Stimulated activated memory B cell treated with anti-CD40 and anti-IgM and Interleukin-4, amounts not matched to agents 10 μg/mL and 1 μg/mL and 100 μg/mL, for 72 hours (primary cell): ENCODE results near the gene TIMMDC1.

Source experiments
- ATAC-seq: fragments of 150-1000 bp; cut with Tn5 transposase; 2 replicates; pipeline ENCODE4 v1.10.0; 2021
- H3K27ac Mint-ChIP-seq: one replicate; pipeline ENCODE4 v1.8.0; 2022; ENCODE audit warnings: mild to moderate bottlenecking, mixed read lengths
- H3K27me3 Mint-ChIP-seq: one replicate; pipeline ENCODE4 v1.8.0; 2022; ENCODE audit warnings: mixed read lengths
- H3K36me3 Mint-ChIP-seq: one replicate; pipeline ENCODE4 v1.8.0; 2022; ENCODE audit warnings: mixed read lengths
- H3K4me1 Mint-ChIP-seq: one replicate; pipeline ENCODE4 v1.8.0; 2022; ENCODE audit warnings: mixed read lengths
- H3K4me3 Mint-ChIP-seq: one replicate; pipeline ENCODE4 v1.8.0; 2022; ENCODE audit warnings: mild to moderate bottlenecking, moderate library complexity, mixed read lengths
- H3K9me3 Mint-ChIP-seq: one replicate; pipeline ENCODE4 v1.8.0; 2022; ENCODE audit warnings: mixed read lengths

TIMMDC1 gene

GRCh38 chr3:119494597-119494996, 3.8 kb upstream of the TIMMDC1 start:
- Mint-ChIP-seq H3K27me3 (no peaks in the 10 kb centered on the region), H3K27ac (no peak overlapping the region), H3K9me3 (no peaks in the 10 kb centered on the region), H3K36me3 (peaks cover 29% of the 10 kb centered on the region), H3K4me1 (peaks cover 21% of the 10 kb centered on the region), H3K4me3 (no peak overlapping the region)
- ATAC-seq, result no peak

GRCh38 chr3:119497820-119498185, 544 bp upstream of the TIMMDC1 start:
- peaks cover 31% of the 10 kb centered on the region for H3K4me1 Mint-ChIP-seq

GRCh38 chr3:119500265-119500664, 1.9 kb downstream of the TIMMDC1 start:
- Mint-ChIP-seq H3K27me3 (no peaks in the 10 kb centered on the region), H3K27ac (no peak overlapping the region)

More at GRCh38 chr3:119497820-119498185, 544 bp upstream of the TIMMDC1 start:
- ATAC-seq, result no peak
- H3K27me3 Mint-ChIP-seq, result no peaks in the 10 kb centered on the region
- peak overlapping the region; percentile 98 for H3K27ac Mint-ChIP-seq
- no peaks in the 10 kb centered on the region for H3K9me3 Mint-ChIP-seq
- peak overlapping the region; percentile 99 for H3K4me3 Mint-ChIP-seq
- peaks cover 9% of the 10 kb centered on the region for H3K36me3 Mint-ChIP-seq

GRCh38 chr3:119500901-119501300, 2.6 kb downstream of the TIMMDC1 start:
- Mint-ChIP-seq H3K4me1 (peaks cover 31% of the 10 kb centered on the region), H3K9me3 (no peaks in the 10 kb centered on the region), H3K27ac (no peak overlapping the region), H3K27me3 (no peaks in the 10 kb centered on the region), H3K36me3 (peaks cover 23% of the 10 kb centered on the region), H3K4me3 (no peak overlapping the region)
- no peak for ATAC-seq

More at GRCh38 chr3:119500265-119500664, 1.9 kb downstream of the TIMMDC1 start:
- H3K9me3 Mint-ChIP-seq, result no peaks in the 10 kb centered on the region
- ATAC-seq, result no peak
- H3K36me3 Mint-ChIP-seq, result peaks cover 19% of the 10 kb centered on the region
- peaks cover 31% of the 10 kb centered on the region for H3K4me1 Mint-ChIP-seq
- H3K4me3 Mint-ChIP-seq, result peak overlapping the region; percentile 38

GRCh38 chr3:119506631-119507030, 8.3 kb downstream of the TIMMDC1 start:
- no peaks in the 10 kb centered on the region for H3K9me3 Mint-ChIP-seq
- no peak for ATAC-seq
- H3K36me3 Mint-ChIP-seq, result peaks cover 52% of the 10 kb centered on the region
- no peaks in the 10 kb centered on the region for H3K27me3 Mint-ChIP-seq
- peaks cover 22% of the 10 kb centered on the region for H3K4me1 Mint-ChIP-seq
- H3K4me3 Mint-ChIP-seq, result no peak overlapping the region
- H3K27ac Mint-ChIP-seq, result peak overlapping the region; percentile 11

- peaks cover 22% of the 10 kb centered on the region for H3K4me1 Mint-ChIP-seq
- H3K36me3 Mint-ChIP-seq, result peaks cover 52% of the 10 kb centered on the region
- no peak for ATAC-seq
- no peaks in the 10 kb centered on the region for H3K27me3 Mint-ChIP-seq
- H3K9me3 Mint-ChIP-seq, result no peaks in the 10 kb centered on the region
- peak overlapping the region; percentile 11 for H3K27ac Mint-ChIP-seq
- H3K4me3 Mint-ChIP-seq, result no peak overlapping the region
Measured at GRCh38 chr3:119507404-119507803, 9.1 kb downstream of the TIMMDC1 start.

- Mint-ChIP-seq H3K4me3 (no peak overlapping the region), H3K4me1 (peaks cover 26% of the 10 kb centered on the region), H3K27me3 (no peaks in the 10 kb centered on the region), H3K27ac (peak overlapping the region; percentile 5), H3K36me3 (peaks cover 59% of the 10 kb centered on the region), H3K9me3 (no peaks in the 10 kb centered on the region)
- ATAC-seq, result no peak
Measured at GRCh38 chr3:119508172-119508845, 10.0 kb downstream of the TIMMDC1 start.

GRCh38 chr3:119510690-119511089, 12.3 kb downstream of the TIMMDC1 start:
- Mint-ChIP-seq H3K27me3 (no peaks in the 10 kb centered on the region), H3K36me3 (peaks cover 57% of the 10 kb centered on the region), H3K4me1 (peaks cover 26% of the 10 kb centered on the region), H3K4me3 (no peak overlapping the region), H3K27ac (no peak overlapping the region), H3K9me3 (no peaks in the 10 kb centered on the region)
- ATAC-seq, result no peak

GRCh38 chr3:119514637-119515036, 16.3 kb downstream of the TIMMDC1 start:
- no peak for ATAC-seq
- peaks cover 14% of the 10 kb centered on the region for H3K4me1 Mint-ChIP-seq
- H3K9me3 Mint-ChIP-seq, result no peaks in the 10 kb centered on the region
- peaks cover 50% of the 10 kb centered on the region for H3K36me3 Mint-ChIP-seq
- H3K4me3 Mint-ChIP-seq, result no peak overlapping the region
- H3K27me3 Mint-ChIP-seq, result no peaks in the 10 kb centered on the region
- H3K27ac Mint-ChIP-seq, result no peak overlapping the region

GRCh38 chr3:119517112-119517511, 18.8 kb downstream of the TIMMDC1 start:
- H3K27ac Mint-ChIP-seq, result no peak overlapping the region
- H3K4me1 Mint-ChIP-seq, result peaks cover 23% of the 10 kb centered on the region
- H3K9me3 Mint-ChIP-seq, result peaks cover 3% of the 10 kb centered on the region
- H3K27me3 Mint-ChIP-seq, result no peaks in the 10 kb centered on the region
- no peak for ATAC-seq
- H3K4me3 Mint-ChIP-seq, result no peak overlapping the region
- peaks cover 75% of the 10 kb centered on the region for H3K36me3 Mint-ChIP-seq

- H3K27ac Mint-ChIP-seq, result no peak overlapping the region
- H3K36me3 Mint-ChIP-seq, result peaks cover 74% of the 10 kb centered on the region
- H3K4me3 Mint-ChIP-seq, result no peak overlapping the region
- peaks cover 3% of the 10 kb centered on the region for H3K9me3 Mint-ChIP-seq
- H3K4me1 Mint-ChIP-seq, result peaks cover 23% of the 10 kb centered on the region
- no peaks in the 10 kb centered on the region for H3K27me3 Mint-ChIP-seq
- no peak for ATAC-seq
Measured at GRCh38 chr3:119518026-119518425, 19.7 kb downstream of the TIMMDC1 start.

- no peak for ATAC-seq
- no peak overlapping the region for H3K27ac Mint-ChIP-seq
- peaks cover 80% of the 10 kb centered on the region for H3K36me3 Mint-ChIP-seq
- peaks cover under 1% of the 10 kb centered on the region for H3K9me3 Mint-ChIP-seq
- H3K27me3 Mint-ChIP-seq, result no peaks in the 10 kb centered on the region
- peaks cover 14% of the 10 kb centered on the region for H3K4me1 Mint-ChIP-seq
- no peak overlapping the region for H3K4me3 Mint-ChIP-seq
Measured at GRCh38 chr3:119524931-119525662, 26.8 kb downstream of the TIMMDC1 start.

GRCh38 chr3:119527714-119528113, 29.4 kb downstream of the TIMMDC1 start:
- no peak for ATAC-seq
- H3K36me3 Mint-ChIP-seq, result peaks cover 78% of the 10 kb centered on the region

GRCh38 chr3:119529883-119530282, 31.5 kb downstream of the TIMMDC1 start:
- no peaks in the 10 kb centered on the region for H3K27me3 Mint-ChIP-seq
- H3K9me3 Mint-ChIP-seq, result no peaks in the 10 kb centered on the region
- no peak overlapping the region for H3K4me3 Mint-ChIP-seq
- no peak for ATAC-seq
- peaks cover 84% of the 10 kb centered on the region for H3K36me3 Mint-ChIP-seq
- H3K27ac Mint-ChIP-seq, result peak overlapping the region; percentile 4
- H3K4me1 Mint-ChIP-seq, result peaks cover 19% of the 10 kb centered on the region

More at GRCh38 chr3:119527714-119528113, 29.4 kb downstream of the TIMMDC1 start:
- H3K27ac Mint-ChIP-seq, result no peak overlapping the region
- H3K4me3 Mint-ChIP-seq, result no peak overlapping the region
- no peaks in the 10 kb centered on the region for H3K27me3 Mint-ChIP-seq
- H3K9me3 Mint-ChIP-seq, result no peaks in the 10 kb centered on the region
- peaks cover 19% of the 10 kb centered on the region for H3K4me1 Mint-ChIP-seq

GRCh38 chr3:119530456-119530855, 32.1 kb downstream of the TIMMDC1 start:
- Mint-ChIP-seq H3K4me3 (no peak overlapping the region), H3K27ac (peak overlapping the region; percentile 4), H3K4me1 (peaks cover 19% of the 10 kb centered on the region), H3K36me3 (peaks cover 80% of the 10 kb centered on the region), H3K27me3 (no peaks in the 10 kb centered on the region), H3K9me3 (no peaks in the 10 kb centered on the region)
- no peak for ATAC-seq

- H3K9me3 Mint-ChIP-seq, result no peaks in the 10 kb centered on the region
- H3K27ac Mint-ChIP-seq, result no peak overlapping the region
- peaks cover 73% of the 10 kb centered on the region for H3K36me3 Mint-ChIP-seq
- H3K4me1 Mint-ChIP-seq, result peaks cover 16% of the 10 kb centered on the region
- H3K27me3 Mint-ChIP-seq, result no peaks in the 10 kb centered on the region
- no peak overlapping the region for H3K4me3 Mint-ChIP-seq
- no peak for ATAC-seq
Measured at GRCh38 chr3:119531151-119531550, 32.8 kb downstream of the TIMMDC1 start.
